Neural cell (in vitro differentiated cells): ENCODE data around the gene EGFL8. TPM values are rescaled to one million over a fixed set of nuclear protein-coding genes. Genes with fewer than 3 reads are reported as not detected.
A peak's percentile ranks its signal among the peaks of the same experiment; 100 is the strongest.
"Not testable (repeated sequence)": the region's sequence is repeated elsewhere in the genome, so short reads cannot be mapped to it uniquely, and the experiment has no call there.

Source experiments
- H2AFZ ChIP-seq: fragments of 200-600, 300-800 bp; sonication (generic), shearing (Covaris generic); 2 replicates; pipeline ENCODE4 v1.6.0; 2014; ENCODE audit warnings: low read depth, mild to moderate bottlenecking, antibody characterized with exemption, low read length, moderate library complexity
- H3F3A ChIP-seq: fragments of 200-600 bp; shearing (Covaris generic); 2 replicates; pipeline ENCODE4 v1.6.1; 2016; ENCODE audit warnings: mild to moderate bottlenecking, moderate library complexity, mixed read lengths, antibody characterized with exemption, low read length; ENCODE audit not compliant: insufficient read depth, poor library complexity, severe bottlenecking
- H3K27ac ChIP-seq: fragments of 200-600, 300-800 bp; sonication (generic), shearing (Covaris generic); 2 replicates; pipeline ENCODE4 v1.5.1; 2014; ENCODE audit warnings: mild to moderate bottlenecking, low read length, moderate library complexity
- H3K27me3 ChIP-seq: fragments of 300-800, 200-600 bp; sonication (generic), shearing (Covaris generic); 2 replicates; pipeline ENCODE4 v1.6.0; 2014; ENCODE audit warnings: mild to moderate bottlenecking, low read depth, low read length, moderate library complexity; ENCODE audit not compliant: insufficient read depth
- H3K36me3 ChIP-seq: fragments of 300-800, 200-600 bp; sonication (generic), shearing (Covaris generic); 2 replicates; pipeline ENCODE4 v1.5.1; 2014; ENCODE audit warnings: mild to moderate bottlenecking, antibody characterized with exemption, low read length, moderate library complexity; ENCODE audit not compliant: insufficient read depth
- H3K4me2 ChIP-seq: fragments of 300-800, 200-600 bp; sonication (generic), shearing (Covaris generic); 2 replicates; pipeline ENCODE4 v1.6.0; 2014; ENCODE audit warnings: mild to moderate bottlenecking, low read length
- H3K4me3 ChIP-seq: fragments of 300-800, 200-600 bp; sonication (generic), shearing (Covaris generic); 2 replicates; pipeline ENCODE4 v1.5.1; 2014; ENCODE audit warnings: mild to moderate bottlenecking, low read length, moderate library complexity
- H3K79me2 ChIP-seq: fragments of 200-600 bp; shearing (Covaris generic); replicated peaks from 2 replicates; pipeline ENCODE4 v1.6.0; 2014; ENCODE audit warnings: mild to moderate bottlenecking, low read length, moderate library complexity; ENCODE audit not compliant: insufficient read depth
- H3K9ac ChIP-seq: fragments of 300-800, 200-600 bp; sonication (generic), shearing (Covaris generic); 2 replicates; pipeline ENCODE4 v1.6.1; 2016; ENCODE audit warnings: mild to moderate bottlenecking, low read length, mixed read lengths
- H3K9me2 ChIP-seq: fragments of 200-600 bp; shearing (Covaris generic); 2 replicates; pipeline ENCODE4 v1.6.1; 2016; ENCODE audit warnings: mild to moderate bottlenecking, low read length, mixed read lengths; ENCODE audit not compliant: insufficient read depth
- H3K9me3 ChIP-seq: fragments of 200-600, 300-800 bp; sonication (generic), shearing (Covaris generic); 2 replicates; pipeline ENCODE4 v1.6.1; 2016; ENCODE audit warnings: mild to moderate bottlenecking, mixed run types, low read length, moderate library complexity, mixed read lengths
- H4K20me1 ChIP-seq: fragments of 200-600 bp; shearing (Covaris generic); 2 replicates; pipeline ENCODE4 v1.6.1; 2016; ENCODE audit warnings: mild to moderate bottlenecking, mixed run types; ENCODE audit not compliant: insufficient read depth
- EP300 ChIP-seq: fragments of 450-650 bp; conservative IDR thresholded peaks from 2 replicates; pipeline ENCODE4 v1.6.1; 2014; ENCODE audit warnings: antibody characterized with exemption, mild to moderate bottlenecking, moderate library complexity; ENCODE audit not compliant: poor library complexity, severe bottlenecking
- EZH2 ChIP-seq: fragments of 200-600, 300-800 bp; shearing (Covaris generic), sonication (generic); IDR thresholded peaks from 2 replicates; pipeline ENCODE4 v1.6.1; 2014; ENCODE audit warnings: antibody characterized with exemption, low read length, borderline replicate concordance, mild to moderate bottlenecking; ENCODE audit not compliant: insufficient read depth, poor library complexity, severe bottlenecking
- MXI1 ChIP-seq: fragments of 450-650 bp; conservative IDR thresholded peaks from 2 replicates; pipeline ENCODE4 v1.6.1; 2014; ENCODE audit warnings: antibody characterized with exemption, mild to moderate bottlenecking; ENCODE audit not compliant: poor library complexity, severe bottlenecking
- POLR2AphosphoS5 ChIP-seq: IDR thresholded peaks from 2 replicates; pipeline ENCODE4 v1.6.1; 2012
- RAD21 ChIP-seq: fragments of 450-650 bp; conservative IDR thresholded peaks from 2 replicates; pipeline ENCODE4 v1.6.1; 2014; ENCODE audit warnings: antibody characterized with exemption, mild to moderate bottlenecking, moderate library complexity
- REST ChIP-seq: IDR thresholded peaks from 2 replicates; pipeline ENCODE4 v1.6.1; 2012; ENCODE audit warnings: borderline replicate concordance
- SMC3 ChIP-seq: fragments of 450-650 bp; conservative IDR thresholded peaks from 2 replicates; pipeline ENCODE4 v1.6.1; 2014; ENCODE audit warnings: antibody characterized with exemption, mild to moderate bottlenecking, moderate library complexity; ENCODE audit not compliant: poor library complexity
- TAF1 ChIP-seq: IDR thresholded peaks from 2 replicates; pipeline ENCODE4 v1.6.1; 2012; ENCODE audit warnings: low read depth
- polyA plus RNA-seq: library from polyadenylated mRNA; depleted of rRNA; stranded (reverse); fragments of >200 nt; gene quantifications from 2 replicates; pipeline ENCODE4 v1.2.3, GENCODE V29; 2014
- TF ChIP-seq, protein P1 (sequence below): fragments of 450-650 bp; IDR thresholded peaks from 2 replicates; pipeline ENCODE4 v1.5.1; 2014; ENCODE audit warnings: antibody characterized with exemption, mild to moderate bottlenecking, moderate library complexity; ENCODE audit not compliant: poor library complexity, severe bottlenecking

EGFL8 gene
- polyA plus RNA-seq, 1 donor from 2014 or later: 22.4 TPM

DNA sequence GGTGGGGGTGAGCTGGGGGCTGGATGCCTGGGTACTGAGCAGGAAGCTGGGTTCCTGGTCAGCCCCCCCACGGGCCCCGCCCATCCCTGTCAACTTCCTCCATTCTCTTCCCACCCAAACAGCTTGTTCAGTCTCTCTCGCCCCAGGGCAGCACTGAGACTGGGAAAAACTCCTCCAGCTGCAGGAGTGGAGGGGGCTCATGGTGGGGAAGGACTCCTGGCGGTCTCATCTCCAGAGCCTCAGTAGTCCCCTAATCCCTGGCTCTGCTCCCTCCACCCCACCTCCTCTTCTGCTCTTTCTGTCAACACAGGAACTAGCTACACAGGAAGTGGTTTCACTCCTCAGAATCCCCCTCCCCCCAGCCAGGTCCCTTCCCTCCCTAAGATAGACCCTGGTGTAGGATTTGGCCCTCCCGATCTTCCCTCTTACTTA lies 28.2 kb downstream of the EGFL8 start, which contains the start of gene GPSM3:
Gene GPSM3, minus strand, starts transcription at position 36 of the 432 bp plus-strand sequence. CDS start 130 bp downstream, outside the sequence.
- H3K36me3 ChIP-seq: no peaks in the 10 kb centered on the region
- H3K9me3 ChIP-seq: no peaks in the 10 kb centered on the region
- peaks cover 5% of the 10 kb centered on the region for H3F3A ChIP-seq
- H4K20me1 ChIP-seq: no peaks in the 10 kb centered on the region
- H3K79me2 ChIP-seq: peaks cover 17% of the 10 kb centered on the region
- TF ChIP-seq REST (no peak), EP300 (no peak), EZH2 (no peak), SMC3 (no peak), RAD21 (no peak), POLR2AphosphoS5 (no peak), MXI1 (no peak), TAF1 (no peak)
- TF ChIP-seq, protein P1, sequence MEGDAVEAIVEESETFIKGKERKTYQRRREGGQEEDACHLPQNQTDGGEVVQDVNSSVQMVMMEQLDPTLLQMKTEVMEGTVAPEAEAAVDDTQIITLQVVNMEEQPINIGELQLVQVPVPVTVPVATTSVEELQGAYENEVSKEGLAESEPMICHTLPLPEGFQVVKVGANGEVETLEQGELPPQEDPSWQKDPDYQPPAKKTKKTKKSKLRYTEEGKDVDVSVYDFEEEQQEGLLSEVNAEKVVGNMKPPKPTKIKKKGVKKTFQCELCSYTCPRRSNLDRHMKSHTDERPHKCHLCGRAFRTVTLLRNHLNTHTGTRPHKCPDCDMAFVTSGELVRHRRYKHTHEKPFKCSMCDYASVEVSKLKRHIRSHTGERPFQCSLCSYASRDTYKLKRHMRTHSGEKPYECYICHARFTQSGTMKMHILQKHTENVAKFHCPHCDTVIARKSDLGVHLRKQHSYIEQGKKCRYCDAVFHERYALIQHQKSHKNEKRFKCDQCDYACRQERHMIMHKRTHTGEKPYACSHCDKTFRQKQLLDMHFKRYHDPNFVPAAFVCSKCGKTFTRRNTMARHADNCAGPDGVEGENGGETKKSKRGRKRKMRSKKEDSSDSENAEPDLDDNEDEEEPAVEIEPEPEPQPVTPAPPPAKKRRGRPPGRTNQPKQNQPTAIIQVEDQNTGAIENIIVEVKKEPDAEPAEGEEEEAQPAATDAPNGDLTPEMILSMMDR: no peak
- no peak within 1 kb of the TSS for H3K4me2 ChIP-seq
- H3K27ac ChIP-seq: peak within 1 kb of the TSS; percentile 91
- H3K9me2 ChIP-seq: no peaks in the 10 kb centered on the region
- H2AFZ ChIP-seq: no peak within 1 kb of the TSS
- no peak within 1 kb of the TSS for H3K9ac ChIP-seq
- no peaks in the 10 kb centered on the region for H3K27me3 ChIP-seq
- no peak within 1 kb of the TSS for H3K4me3 ChIP-seq

GRCh38 chr6:32193096-32193495 lies 28.7 kb downstream of the EGFL8 start:
- H3K79me2 ChIP-seq: peaks cover 17% of the 10 kb centered on the region
- not testable (repeated sequence) for H3K36me3 ChIP-seq, H3F3A ChIP-seq, H2AFZ ChIP-seq, H3K9ac ChIP-seq, H3K9me3 ChIP-seq, H3K4me3 ChIP-seq, H3K27me3 ChIP-seq, H4K20me1 ChIP-seq, H3K27ac ChIP-seq, H3K9me2 ChIP-seq, H3K4me2 ChIP-seq

DNA sequence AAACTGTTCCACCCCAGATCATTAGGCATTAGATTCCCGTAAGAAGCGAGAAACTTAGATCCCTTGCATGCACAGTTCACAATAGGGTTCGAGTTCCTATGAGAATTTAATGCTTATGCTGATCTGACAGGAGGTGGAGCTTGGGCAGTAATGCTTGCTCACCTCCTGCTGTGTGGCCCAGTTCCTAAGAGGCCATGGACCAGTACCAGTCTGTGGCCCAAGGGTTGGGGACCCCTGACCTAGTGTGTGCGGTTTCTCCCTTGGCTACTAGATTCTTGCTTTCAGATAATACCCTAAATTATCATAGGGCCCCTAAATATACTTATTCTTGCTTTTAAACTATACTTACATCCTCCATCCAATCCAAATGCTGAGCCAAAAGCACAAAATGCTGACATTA lies 30.0 kb downstream of the EGFL8 start:
- Histone ChIP-seq H3K9me2 (no peaks in the 10 kb centered on the region), H3K27me3 (no peaks in the 10 kb centered on the region), H3K36me3 (no peaks in the 10 kb centered on the region), H3K4me3 (peak overlapping the region; percentile 82), H3K79me2 (peaks cover 11% of the 10 kb centered on the region), H3K4me2 (peak overlapping the region; percentile 96), H3K9me3 (no peaks in the 10 kb centered on the region), H3F3A (peaks cover 5% of the 10 kb centered on the region), H3K9ac (peak overlapping the region; percentile 100), H4K20me1 (no peaks in the 10 kb centered on the region), H3K27ac (peak overlapping the region; percentile 100), H2AFZ (no peak overlapping the region)
- TF ChIP-seq EP300 (no peak), RAD21 (no peak), SMC3 (no peak), MXI1 (no peak), TAF1 (no peak), EZH2 (no peak), POLR2AphosphoS5 (no peak), REST (no peak)
- TF ChIP-seq, protein P1: no peak
